Endothelial cell of hepatic sinusoid (primary cell): ENCODE data around the gene CTSL.

ENCODE experiments used
- in situ Hi-C: cut with HindIII; loops from 2 replicates; pipeline ENCODE4 v1.10.0; 2017; ENCODE audit warnings: low sequenced_read_pairs

Gene CTSL

DNA sequence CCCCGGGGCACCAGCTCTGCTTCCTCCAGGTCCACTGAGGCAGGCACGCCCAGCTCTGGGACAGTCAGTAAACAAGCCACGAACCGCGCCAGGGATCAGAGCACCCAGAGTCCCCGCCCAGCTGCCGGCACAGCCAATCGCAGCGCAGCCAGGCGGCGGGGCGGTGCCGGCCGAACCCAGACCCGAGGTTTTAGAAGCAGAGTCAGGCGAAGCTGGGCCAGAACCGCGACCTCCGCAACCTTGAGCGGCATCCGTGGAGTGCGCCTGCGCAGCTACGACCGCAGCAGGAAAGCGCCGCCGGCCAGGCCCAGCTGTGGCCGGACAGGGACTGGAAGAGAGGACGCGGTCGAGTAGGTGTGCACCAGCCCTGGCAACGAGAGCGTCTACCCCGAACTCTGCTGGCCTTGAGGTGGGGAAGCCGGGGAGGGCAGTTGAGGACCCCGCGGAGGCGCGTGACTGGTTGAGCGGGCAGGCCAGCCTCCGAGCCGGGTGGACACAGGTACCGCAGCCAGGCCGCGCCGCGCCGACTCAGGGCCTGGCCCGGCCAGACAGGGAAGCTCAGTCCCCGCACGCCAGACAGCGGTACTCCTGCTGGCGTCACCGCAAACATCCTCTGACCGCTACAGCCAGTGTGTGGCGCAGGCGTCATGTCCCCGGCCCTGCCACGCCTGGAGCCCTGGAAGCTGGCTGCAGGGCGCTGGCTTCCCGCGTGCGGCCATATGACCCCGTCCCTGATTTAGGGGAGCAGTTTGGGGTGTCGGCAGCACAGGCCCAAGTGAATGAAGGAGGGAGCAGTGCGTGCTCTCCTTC, at the start of gene CTSL:
TSS of gene CTSL (plus strand) at position 220 of the 810 bp plus-strand sequence. CDS start 1,485 bp downstream, outside the sequence.
- in situ Hi-C loops, result no loop called here

DNA sequence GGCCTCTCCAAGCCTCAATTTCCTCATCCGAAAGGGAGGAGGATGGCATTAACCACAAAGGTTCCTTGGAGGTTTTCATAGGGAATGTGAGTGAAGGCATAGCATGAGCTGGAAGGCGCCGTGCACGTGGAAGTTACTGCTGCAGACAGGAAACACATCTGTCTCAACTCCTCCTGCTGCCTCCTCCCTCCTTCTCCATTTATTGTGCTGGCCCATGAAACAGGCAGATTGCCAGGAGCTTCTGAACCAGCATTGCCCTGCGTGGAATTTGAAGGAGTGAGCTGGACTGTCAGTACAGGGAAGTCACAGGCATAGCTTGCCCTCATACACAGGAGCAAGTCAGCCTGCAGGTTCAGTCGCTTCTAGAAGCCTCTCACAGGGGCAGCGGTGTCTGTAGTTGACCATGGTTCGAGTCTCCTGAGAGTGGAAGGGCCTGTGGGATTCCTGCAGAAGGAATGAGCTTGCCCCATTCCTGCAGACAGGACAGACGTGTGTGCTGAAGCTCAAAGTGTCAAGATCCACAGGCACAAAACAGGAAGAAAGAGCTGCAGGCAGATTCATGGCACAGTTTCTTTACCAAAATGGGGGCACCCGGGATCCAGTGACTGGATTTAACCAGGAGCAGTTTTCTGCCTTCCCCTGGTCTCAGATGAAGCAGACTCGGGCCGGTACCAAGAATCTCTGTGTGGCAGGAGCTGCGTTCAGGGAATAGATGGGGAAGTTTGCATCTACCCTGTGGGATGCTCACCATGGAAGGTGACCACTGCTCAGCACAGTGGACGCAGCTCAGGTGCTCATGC, 48.7 kb upstream of the CTSL start:
- in situ Hi-C loops, result no loop called here

DNA sequence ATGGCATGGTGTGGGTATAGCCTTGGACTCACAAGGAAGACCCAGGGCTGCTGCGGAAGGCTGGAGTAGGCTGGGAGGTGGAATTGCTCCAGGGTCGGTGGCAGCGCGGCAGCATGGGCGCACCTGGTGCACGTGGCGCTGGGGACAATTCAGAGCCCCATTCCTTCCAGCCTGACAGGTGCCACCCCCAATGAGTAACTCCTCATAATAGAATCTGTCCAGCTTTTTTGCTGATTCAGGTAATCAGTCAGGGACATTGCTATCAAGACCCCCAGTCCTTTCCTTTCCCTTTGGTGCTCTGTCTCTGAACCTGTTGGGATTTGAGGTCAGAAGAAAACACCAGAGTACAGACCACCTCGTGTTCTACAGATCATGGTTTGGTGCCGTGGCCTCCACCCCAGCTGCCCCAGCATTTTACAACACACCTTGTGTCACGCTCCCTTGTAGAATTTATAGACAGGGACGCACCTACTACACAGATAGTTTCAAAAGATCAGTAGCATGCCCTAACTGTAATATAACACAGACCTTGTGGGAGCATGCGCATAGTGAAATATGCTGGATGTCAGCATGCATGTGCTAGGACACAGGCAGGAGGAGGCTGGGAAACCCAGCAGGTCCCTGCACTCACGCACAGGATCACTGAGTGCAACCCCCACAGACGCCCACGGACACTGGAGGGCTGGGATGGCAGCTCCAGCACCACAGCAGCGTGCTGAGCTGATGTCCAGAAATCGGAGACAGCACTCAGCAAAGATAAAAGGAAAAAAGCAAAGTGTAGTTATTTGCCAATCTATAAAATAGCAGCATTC, 47.9 kb upstream of the CTSL start:
- in situ Hi-C loops, result no loop called here

DNA sequence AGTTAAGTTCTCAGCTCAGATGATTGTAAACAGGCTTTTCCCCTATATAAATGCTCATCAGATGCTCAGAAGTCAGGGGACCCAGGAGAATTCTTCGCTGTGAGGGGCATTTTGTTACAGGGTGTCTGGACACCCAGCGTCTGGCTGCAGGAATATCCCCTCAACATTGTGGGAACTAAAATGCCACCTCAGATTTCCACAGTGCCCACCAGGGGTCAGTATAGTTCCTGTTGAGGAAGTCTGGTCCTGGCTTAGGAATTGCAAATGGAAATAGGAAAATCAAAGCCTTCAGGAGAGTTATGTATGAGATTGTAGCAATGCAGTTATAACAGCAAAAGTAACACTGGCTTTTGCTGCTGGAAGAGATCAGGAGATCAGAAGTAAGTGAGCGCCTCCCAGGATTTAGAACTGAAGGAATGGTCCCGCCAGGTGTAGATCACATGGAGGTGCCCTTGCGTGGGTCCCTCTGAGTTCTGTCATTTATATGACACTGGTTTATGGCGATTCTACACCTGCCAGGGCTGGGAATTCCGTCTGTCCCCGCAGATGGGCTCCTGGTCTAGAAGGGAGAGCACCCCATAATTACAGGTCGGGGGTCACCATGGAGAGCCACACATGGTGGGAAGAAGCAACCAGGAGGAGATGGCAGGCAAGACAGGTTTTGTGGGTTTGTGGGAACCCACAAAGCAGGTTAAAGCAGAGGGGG, 47.1 kb upstream of the CTSL start:
- in situ Hi-C loops, result no loop called here

DNA sequence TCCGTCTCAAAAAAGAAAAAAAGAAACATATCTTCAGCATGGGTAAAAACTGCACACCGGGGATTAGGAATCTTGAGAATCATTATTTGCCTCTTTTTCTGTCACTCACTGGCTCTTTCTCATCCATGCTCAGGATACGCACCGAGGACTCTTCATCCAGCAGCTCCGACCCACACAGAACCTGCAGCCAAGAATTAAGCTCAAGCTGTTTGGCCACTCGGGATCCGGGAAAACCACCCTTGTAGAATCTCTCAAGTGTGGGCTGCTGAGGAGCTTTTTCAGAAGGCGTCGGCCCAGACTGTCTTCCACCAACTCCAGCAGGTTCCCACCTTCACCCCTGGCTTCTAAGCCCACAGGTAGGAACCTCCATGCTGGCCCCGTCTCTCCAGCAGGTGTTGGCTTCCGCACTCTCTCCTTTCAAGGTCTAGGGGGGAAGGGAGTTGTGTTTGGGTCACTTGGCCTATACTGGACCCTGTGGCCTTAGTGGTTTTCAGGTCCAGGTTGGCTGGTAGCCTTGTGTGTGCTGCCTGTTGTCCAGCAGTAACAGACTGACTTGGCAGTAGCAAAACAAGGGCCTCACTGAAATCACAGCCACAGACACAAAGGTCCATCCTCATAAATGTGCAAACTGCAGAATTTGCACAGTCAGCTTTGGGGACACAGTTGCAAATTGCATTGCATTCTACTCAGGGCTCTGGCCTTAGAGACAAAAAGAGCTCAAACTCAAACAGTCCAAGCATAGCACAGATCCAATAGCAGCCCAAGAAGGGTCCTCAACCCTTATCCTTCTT, 44.5 kb upstream of the CTSL start:
- in situ Hi-C loops, result no loop called here

DNA sequence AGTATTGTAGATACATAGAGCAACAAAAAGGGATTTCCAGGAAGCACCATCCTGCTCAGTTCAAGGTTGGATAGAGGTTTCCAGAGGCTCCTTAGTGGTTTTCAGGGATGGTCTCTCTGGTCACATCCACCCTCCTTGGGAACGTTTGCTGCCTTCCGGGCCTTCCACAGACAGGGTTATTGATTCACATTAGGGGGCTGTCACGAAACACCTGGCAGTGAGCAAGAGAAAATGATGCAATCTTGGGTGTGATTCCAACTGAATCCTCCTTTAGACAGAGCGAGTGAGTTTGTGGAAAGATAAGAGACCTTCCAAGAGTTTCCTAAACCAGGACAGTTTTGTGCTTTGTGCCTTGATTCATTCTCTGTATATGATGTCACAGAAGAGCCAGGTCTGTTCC, 43.8 kb upstream of the CTSL start:
- in situ Hi-C loops, result no loop called here

DNA sequence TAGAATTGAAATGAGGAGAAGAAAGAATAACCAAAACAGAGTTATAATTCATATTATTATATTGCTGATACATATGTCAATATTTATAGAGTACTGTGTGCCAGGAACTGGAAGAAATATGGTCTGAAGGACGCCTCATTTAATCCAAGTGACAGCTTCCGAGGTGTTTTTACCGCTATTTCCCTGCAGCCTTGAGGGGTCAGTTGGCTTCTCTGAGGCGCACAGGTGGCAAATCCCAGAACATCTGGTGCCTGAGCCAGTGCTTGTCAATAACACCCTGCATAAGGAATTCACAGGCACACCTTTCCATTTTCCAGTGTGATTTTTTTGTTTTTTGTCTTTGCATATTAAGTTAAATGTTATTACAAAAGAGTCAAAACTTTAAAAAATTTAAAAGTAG, 43.3 kb upstream of the CTSL start:
- in situ Hi-C loops, result no loop called here

DNA sequence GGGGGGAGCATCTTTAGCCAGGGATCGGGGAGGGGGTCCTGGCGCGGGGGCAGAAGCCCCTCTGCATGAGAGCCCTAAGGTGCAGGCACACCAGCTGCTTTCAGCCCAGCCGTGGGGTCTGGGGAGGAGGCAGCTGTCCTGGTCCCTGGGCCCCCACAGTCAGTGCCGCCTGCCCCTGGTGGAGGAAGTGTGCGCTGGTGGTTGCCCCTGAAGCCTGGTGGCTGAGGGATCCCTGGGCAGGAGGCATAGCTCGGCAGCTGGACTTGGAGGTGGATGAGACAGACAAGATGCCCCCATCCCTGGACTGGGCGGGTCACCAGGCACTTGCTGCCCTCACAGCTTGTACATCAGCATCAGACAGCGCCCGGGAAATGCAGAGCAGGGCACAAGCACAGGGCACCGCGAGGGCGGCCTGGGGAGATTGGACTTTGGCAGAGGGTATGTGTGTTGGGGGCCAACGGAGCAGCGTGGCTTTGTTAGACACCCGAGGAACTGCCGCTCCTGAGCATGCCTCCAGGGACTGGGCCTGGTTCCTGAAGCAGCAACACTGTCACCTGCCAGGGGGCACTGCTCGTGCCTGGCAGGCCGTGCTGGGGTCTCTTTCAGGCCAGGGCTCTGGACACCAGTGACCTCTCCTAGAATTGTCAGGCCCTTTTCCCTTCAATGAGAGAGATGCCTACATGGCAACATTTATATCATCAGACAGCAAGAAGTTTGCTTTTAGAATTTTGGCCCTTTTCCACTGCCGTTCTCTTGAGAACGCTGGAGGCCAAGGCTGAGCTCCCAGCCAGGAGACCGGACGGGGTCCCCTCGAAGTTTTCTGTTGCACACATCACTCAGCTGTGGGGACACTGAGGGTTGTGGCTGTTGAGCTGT, 41.9 kb upstream of the CTSL start:
- in situ Hi-C loops, result no loop called here

DNA sequence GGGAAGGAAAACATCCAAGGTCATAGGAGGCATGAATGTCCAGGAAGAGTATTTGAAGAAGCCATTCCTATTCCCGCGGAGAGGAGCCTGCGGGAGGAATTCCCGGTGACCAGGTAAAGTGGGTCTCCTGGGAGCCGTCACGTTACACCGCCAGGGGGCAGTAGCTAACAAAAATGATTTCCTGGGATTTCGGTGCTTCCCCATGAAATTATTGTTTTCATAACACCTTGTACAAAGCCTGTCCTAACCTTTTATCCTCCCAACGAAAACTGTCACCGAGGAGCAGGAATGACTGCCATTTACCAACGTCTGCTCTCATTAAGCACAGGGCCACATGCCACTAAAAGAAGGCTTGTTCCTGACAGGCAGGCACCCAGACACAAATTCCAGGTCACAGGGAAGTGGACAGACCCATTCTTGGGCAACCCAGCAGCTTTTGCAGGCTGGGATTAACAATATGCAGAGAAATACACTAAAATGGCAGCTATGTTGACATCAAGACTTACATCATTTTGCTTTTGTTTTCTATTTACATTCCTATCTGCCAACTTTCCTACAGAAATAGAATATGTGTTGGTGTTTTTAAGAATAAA, 41.2 kb upstream of the CTSL start:
- in situ Hi-C loops, result no loop called here

DNA sequence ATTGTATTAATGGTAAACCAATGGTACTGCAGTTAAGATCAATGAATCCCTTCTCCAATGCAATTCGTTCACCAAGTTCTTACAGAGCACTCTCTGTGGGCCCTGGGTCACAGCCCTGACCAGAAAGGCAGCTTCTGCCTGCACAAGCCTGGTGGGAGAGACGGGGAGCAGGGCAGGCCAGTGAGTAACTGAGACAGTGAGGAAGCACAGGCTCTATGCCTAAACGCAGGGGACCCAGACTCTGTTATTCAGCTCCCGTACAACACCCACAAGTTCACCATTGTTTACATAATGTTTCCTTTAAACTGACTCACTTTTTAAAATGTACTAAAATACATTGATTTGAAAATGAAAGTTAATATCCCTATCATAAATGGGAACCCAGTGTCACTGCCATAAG, 40.5 kb upstream of the CTSL start:
- in situ Hi-C loops, result no loop called here

DNA sequence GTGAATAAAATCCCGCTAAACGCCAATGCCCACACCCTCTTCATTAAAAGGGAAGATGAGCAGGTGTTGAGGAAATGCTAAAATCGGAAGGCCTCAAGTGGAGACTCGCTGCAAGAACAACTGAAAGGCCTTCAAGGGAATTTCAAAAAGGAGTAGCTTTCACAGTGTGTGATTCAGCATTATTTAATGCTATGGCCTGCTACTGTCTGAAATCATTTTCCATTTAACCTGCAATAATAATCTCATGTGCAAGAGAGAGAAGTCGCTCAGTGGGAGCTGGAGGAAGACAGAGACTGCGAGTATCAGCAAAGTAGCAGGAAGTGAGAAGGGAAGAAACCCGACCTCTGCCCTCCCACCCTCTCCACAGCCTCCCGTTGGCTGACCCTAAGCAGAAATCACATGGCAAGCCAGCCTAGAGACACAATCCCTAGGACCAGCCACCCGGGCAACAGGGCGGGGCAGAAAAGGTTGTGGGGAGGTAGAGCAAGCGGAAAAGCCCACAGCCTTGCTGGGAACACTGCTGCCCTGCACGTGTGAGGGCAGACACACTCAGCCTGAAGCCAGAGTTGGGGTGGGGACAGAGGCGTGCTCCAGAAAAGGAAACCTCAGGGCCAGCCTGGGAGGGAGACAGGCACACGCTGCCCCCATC, 39.9 kb upstream of the CTSL start:
- in situ Hi-C loops, result no loop called here

DNA sequence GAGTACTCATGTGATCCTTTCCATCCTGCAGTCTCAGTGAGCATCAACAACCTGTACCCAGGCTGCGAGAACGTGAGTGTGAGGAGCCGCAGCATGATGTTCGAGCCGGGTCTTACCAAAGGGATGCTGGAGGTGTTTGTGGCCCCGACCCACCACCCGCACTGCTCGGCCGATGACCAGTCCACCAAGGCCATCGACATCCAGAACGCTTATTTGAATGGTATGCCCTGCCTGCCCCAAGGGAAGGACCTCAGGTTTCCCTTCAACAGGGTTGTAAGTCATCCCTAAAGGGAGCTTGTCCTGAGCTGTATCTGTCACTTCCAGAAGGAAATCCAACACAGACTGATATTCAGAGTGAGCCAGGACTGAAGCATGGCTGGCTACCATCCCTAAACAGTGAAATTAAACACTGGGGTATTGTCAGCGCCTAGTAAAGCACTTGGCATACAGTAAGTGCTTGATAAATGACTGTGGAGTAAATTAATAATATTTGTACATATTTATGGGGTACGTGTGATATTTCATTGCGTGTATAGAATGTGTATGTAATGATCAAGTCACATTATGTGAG, 39.3 kb upstream of the CTSL start:
- in situ Hi-C loops, result no loop called here

DNA sequence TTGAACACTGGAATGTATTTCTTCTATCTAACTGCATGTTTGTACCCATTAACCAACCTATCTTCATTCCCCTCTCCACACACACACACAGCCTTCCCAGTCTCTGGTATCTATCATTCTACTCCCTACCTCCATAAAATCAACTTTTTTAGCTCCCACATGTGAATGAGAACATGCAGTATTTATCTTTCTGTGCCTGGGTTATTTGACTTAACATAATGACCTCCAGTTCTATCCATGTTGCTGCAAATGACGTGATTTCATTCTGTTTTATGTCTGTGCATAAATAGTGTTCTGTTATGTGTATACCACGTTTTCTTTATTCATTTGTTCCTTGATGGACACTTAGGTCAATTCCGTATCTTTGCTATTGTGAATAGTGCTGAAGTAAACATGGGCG, 38.7 kb upstream of the CTSL start:
- in situ Hi-C loops, result no loop called here

DNA sequence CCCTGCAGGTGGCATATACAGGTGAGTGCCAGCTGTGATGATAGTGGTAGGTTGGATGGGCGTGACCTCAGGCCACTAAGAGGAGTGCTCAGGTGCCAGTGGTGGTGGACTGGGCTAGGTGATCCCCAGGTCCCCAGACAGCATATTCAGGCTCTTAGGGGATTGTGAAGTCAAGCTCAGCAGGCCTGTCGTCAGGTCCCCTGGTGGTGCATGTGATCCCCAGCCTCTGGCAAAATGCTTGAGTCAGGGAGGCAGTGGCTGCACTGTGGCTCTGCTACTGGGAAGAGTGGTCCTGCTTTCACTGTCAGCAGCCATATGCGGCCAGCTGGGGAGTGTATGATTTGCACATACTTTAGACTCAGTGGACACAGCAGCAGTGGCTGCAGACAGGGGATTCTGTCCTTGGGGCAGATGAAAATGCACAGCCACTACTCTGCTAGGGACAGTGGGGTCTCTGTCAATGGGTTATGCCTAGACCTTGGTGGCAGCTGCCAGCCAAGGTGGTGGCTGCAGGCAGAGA, 31.6 kb upstream of the CTSL start:
- in situ Hi-C loops, result no loop called here

DNA sequence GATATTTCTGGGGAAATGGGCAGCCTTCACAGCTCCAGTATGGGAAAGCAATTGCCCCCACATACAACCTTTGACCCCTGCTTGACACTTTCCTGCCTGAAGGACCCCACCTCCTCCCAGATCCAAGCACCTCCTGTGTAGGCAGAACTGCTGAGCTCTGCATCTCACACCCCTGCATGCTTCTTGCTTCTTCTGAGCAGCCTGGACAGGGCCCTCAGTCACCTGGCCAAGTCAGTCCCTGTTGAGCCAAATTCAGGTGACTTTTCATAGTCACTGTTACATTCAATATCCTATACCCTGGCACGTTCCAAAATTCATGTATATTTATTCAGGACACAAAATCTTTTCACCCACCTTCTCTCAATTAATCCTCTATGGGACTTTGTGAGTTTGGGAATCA, 30.4 kb upstream of the CTSL start:
- in situ Hi-C loops, result no loop called here

DNA sequence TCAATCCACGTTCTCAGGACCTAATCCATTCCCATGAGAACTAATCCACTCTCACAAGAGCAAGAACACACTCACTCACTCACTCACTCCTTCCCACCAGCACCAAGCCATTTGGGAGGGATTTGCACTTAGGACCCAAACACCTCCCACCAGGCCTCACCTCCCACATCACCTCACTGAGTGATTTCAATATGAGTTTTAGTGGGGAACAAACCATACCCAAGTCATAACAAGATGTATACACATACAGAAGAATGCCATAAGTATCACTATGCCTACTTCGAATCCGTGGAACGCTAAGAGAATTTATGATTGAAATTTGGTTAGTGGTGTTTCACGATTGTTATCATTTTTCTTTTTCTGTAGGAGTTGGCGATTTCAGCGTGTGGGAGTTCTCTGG, 29.3 kb upstream of the CTSL start:
- in situ Hi-C loops, result no loop called here

DNA sequence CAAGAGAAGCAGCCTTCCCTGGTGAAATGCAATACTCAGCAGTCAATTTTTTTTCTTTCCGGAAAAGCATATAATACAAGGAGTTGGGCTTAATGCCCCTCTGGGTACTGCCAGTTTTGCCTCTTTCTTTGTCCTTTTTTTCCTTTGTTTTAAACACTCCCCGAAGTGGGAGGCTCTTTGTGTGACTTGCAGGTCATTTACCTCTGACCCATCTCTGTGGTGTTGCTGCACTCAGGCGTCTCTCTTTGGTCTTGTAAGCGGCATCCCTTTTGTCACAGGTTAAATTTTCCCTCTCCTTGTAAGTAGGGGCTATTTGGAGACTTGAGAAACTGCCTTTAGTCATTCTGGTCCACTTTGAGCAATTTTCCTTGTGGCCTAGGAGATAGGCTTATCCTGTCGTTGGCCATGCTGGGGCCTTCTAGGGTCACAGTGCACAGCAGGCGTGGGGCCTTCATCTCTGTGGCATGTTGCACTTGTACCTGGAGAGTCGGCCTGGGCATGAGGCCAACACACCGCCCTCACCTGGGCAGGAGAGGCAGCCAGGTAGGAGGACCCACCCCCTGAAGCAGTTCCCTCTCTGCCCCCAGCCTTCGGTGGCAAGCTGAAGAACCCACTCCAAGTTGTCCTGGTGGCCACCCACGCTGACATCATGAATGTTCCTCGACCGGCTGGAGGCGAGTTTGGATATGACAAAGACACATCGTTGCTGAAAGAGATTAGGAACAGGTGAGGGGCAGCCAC, 27.7 kb upstream of the CTSL start:
- in situ Hi-C loops, result no loop called here
